Astrocyte of the hippocampus (primary cell): ENCODE measurements around the gene CCL22.
"Not testable (repeated sequence)": the region's sequence is repeated elsewhere in the genome, so short reads cannot be mapped to it uniquely, and the experiment has no call there.

Experiments
- DNase-seq: peaks from one replicate; pipeline ENCODE4 v3.0.0; 2011; ENCODE audit warnings: low read depth, low spot score

Gene CCL22

GRCh38 chr16:57358527-57359095 is at the start of gene CCL22:
Gene CCL22 (plus strand): TSS chr16:57358783. CDS start chr16:57358817, 34 bp downstream.
- no peak for DNase-seq

- DNase-seq: no peak
Measured at GRCh38 chr16:57310801-57311200, 47.8 kb upstream of the CCL22 start.

- DNase-seq: no peak
Measured at GRCh38 chr16:57313509-57313908, 45.1 kb upstream of the CCL22 start.

- no peak for DNase-seq
Measured at GRCh38 chr16:57314161-57314785, 44.3 kb upstream of the CCL22 start.

GRCh38 chr16:57315416-57315815 is 43.2 kb upstream of the CCL22 start:
- no peak for DNase-seq

GRCh38 chr16:57316390-57317017 is 42.1 kb upstream of the CCL22 start:
- DNase-seq: peak; percentile 77

GRCh38 chr16:57318240-57318970 is 40.2 kb upstream of the CCL22 start:
- peak; percentile 66 for DNase-seq

- no peak for DNase-seq
Measured at GRCh38 chr16:57319646-57320045, 38.9 kb upstream of the CCL22 start.

GRCh38 chr16:57324749-57325148 is 33.8 kb upstream of the CCL22 start:
- no peak for DNase-seq

GRCh38 chr16:57325458-57325857 is 33.1 kb upstream of the CCL22 start:
- DNase-seq: no peak

- DNase-seq: no peak
Measured at GRCh38 chr16:57329718-57330327, 28.8 kb upstream of the CCL22 start.

- DNase-seq: no peak
Measured at GRCh38 chr16:57331355-57331754, 27.2 kb upstream of the CCL22 start.

GRCh38 chr16:57333402-57333801 is 25.2 kb upstream of the CCL22 start:
- no peak for DNase-seq

- DNase-seq: no peak
Measured at GRCh38 chr16:57335366-57335765, 23.2 kb upstream of the CCL22 start.

- no peak for DNase-seq
Measured at GRCh38 chr16:57341062-57341440, 17.5 kb upstream of the CCL22 start.

- DNase-seq: peak; percentile 71
Measured at GRCh38 chr16:57341441-57342303, 16.9 kb upstream of the CCL22 start.

- not testable (repeated sequence) for DNase-seq
Measured at GRCh38 chr16:57342606-57343005, 16.0 kb upstream of the CCL22 start.

- no peak for DNase-seq
Measured at GRCh38 chr16:57343221-57343620, 15.4 kb upstream of the CCL22 start.

- DNase-seq: not testable (repeated sequence)
Measured at GRCh38 chr16:57344094-57344493, 14.5 kb upstream of the CCL22 start.

GRCh38 chr16:57345021-57345420 is 13.6 kb upstream of the CCL22 start:
- DNase-seq: no peak

GRCh38 chr16:57345666-57346204 is 12.8 kb upstream of the CCL22 start:
- DNase-seq: no peak
